Hematopoietic multipotent progenitor cell treated with erythropoietin and hydrocortisone succinate and interleukin-3 and kit ligand, for 15 days (in vitro differentiated cells): ENCODE measurements around the gene CXCL16.
"Not testable (repeated sequence)": the region's sequence is repeated elsewhere in the genome, so short reads cannot be mapped to it uniquely, and the experiment has no call there.

Experiments
- DNase-seq: peaks from one replicate; pipeline ENCODE4 v3.0.0-alpha.2; 2015; ENCODE audit warnings: low spot score

Gene CXCL16

DNA sequence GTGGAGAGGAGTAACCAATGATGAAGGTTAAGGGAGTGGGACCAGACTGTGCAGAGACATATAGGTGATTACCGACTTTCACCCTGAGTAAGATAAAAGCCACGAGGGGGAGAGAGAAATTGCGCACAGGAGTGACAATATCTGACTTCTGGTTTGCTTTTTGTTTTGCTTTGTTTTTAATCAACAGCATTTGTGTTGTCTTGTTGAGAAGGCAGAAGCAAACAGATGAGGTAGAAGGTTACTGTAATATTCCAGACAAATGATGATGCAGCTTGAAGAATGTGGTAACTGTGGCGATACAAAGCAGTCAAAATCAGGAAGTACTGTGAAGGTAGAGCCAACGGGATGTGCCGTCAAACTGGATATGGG, 43.3 kb downstream of the CXCL16 start:
- no peak for DNase-seq

DNA sequence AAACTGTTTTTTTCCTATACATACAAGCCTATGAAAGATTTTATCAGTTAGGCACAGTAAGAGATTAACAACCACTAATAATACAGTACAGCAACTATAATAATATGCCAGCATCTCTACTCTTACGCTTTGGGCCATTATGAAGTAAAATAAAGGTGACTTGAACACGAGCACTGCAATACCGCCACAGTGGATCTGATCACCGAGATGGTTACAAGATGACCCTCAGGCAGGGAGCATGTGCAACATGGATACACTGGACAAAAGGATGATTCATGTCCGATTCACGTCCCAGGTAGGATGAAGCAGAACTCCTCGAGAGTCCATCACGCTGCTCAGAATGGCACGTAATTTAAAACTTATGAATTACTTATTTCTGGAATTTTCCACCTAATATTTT, 46.3 kb downstream of the CXCL16 start:
- no peak for DNase-seq

DNA sequence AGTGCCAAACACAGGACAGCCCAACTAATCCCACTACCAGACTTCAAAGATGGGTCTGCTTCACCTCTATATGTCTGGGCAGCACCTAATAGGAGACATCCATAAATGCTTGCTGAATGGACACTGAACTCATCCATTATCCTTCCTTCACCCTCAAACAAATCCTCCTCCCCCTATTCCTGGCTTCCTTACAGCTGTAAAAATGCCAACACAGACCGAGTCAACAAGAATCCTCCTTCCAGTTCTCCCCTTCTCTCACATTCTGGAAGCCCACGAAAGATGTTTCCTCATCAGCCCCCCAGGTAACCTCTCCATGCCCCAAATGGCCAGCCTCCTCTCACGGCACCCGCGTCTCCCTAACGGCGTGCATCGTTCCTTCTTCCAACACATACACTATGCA, 48.0 kb downstream of the CXCL16 start:
- no peak for DNase-seq

DNA sequence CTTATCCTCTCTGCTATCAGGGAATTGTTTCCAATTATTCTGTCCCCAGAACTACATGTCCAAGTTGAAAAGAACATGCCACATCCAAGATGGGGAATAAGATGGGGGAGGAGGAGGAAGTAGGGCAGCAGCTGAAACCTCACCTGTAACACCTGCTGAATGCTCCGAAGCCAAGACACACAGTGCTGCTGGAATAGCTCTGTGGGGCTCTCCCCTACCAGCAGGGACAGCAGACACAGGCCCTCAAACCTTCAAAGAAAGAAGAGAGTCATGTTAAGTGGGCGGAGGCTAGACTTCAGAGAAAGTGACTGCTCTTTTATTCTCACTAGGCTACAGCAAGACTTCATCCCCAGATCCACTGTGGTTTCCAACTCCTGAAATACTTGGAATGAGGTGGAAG, 49.0 kb downstream of the CXCL16 start:
- DNase-seq = no peak

DNA sequence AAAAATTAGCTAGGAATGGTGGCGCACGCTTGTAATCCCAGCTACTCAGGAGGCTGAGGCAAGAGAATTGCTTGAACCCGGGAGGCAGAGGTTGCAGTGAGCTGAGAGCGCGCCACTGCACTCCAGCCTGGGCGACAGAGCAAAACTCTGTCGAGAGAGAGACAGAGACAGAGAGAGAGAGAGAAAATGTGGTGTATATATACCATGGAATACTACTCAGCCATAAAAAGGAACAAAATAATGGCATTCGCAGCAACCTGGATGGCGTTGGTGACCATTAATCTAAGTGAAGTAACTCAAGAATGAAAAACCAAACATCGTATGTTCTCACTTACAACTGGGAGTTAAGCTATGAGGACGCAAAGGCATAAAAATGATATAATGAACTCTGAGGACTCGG, 49.9 kb downstream of the CXCL16 start:
- not testable (repeated sequence) for DNase-seq

DNA sequence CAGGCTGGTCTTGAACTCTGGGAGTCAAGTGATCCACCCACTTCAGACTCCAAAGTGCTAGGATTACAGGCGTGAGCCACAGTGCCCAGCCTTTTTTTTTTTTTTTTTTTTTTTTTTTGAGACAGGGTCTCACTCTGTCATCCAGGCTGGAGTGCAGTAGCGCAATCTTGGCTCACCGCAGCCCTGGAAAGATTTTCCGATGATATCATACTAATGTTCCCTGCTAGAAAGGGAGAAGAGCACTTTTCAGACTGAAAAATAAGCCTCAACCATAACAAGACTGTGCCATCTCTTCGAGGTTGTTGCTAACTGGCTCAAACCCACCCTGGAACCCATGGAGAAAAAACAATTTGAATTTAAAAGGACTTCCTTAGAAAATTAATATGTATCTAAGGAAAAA, 56.0 kb downstream of the CXCL16 start:
- not testable (repeated sequence) for DNase-seq
